ENCODE measurements around the gene GPHA2. TPM values are rescaled to one million over a fixed set of nuclear protein-coding genes. Genes with fewer than 3 reads are reported as not detected.

GPHA2 gene
- total and polyA plus RNA-seq, 10 of the 15 experiments (the other 5 are each of a cell fraction or from before 2014, with no cell fraction given) = not detected

DNA sequence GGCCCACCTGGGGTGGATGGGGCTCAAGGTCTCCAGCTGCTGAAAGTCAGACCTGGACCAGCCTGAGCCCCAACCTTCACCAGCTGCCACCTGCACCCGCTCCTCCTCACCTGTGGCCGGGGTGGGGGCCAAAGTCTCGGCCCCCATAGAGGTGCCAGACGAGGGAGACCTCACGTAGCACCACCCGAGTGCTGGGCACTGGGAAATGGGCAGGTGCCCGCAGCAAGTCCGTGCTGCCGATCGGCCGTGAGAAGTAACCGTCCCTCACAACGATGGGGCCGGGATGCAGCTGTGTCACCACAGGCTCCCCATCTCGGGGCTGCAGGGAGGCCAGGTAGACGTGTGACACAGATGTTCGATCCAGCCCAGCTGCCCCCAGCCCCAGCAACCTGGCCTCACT, 34.9 kb downstream of the GPHA2 start:
- POLR2A ChIA-PET = interaction anchor here (0.5 to 1.9 kb wide), 5 partner anchors 12 to 352 kb away, joined by 3 to 9 read pairs (median 4); no protein-coding TSS in a partner anchor
- TF ChIP-seq ZNF384 (IDR thresholded peaks at IDR 0.05; ENCODE audit: borderline replicate concordance, low read depth, low read length) = no peak
- TF ChIP-seq MXI1 (IDR thresholded peaks at IDR 0.05; ENCODE audit: low read depth, low read length) = no peak
- TF ChIP-seq BCL3 (IDR thresholded peaks at IDR 0.05; ENCODE audit: borderline replicate concordance, insufficient read depth, low read depth, low read length, poor library complexity, severe bottlenecking) = no peak
- no peak for TF ChIP-seq RUNX3 (IDR thresholded peaks at IDR 0.05; ENCODE audit: low read length)
- TF ChIP-seq HDAC2 (IDR thresholded peaks at IDR 0.05) = no peak
- no peak for TF ChIP-seq CEBPB (IDR thresholded peaks at IDR 0.05; ENCODE audit: borderline replicate concordance in 1 of 2, low read depth in 2 of 2, low read length in 2 of 2)
- TF ChIP-seq POU2F2 (IDR thresholded peaks at IDR 0.05; ENCODE audit: borderline replicate concordance, low read depth, low read length) = no peak
- no peak for TF ChIP-seq NR2F1 (conservative IDR thresholded peaks at IDR 0.05)
- TF ChIP-seq SUPT20H (IDR thresholded peaks at IDR 0.05; ENCODE audit: borderline replicate concordance, control insufficient read depth, low read depth, low read length) = no peak
- no peak for TF ChIP-seq REST (IDR thresholded peaks at IDR 0.05; ENCODE audit: low read depth, low read length)
- TF ChIP-seq RFX5 (IDR thresholded peaks at IDR 0.05; ENCODE audit: low read depth, low read length) = no peak
- TF ChIP-seq SP1 (IDR thresholded peaks at IDR 0.05; ENCODE audit: low read depth, low read length) = no peak
- no peak for TF ChIP-seq CHD1 (IDR thresholded peaks at IDR 0.05; ENCODE audit: low read depth, low read length)
- no peak for TF ChIP-seq IKZF1 (conservative IDR thresholded peaks at IDR 0.05)
- TF ChIP-seq TCF7 (IDR thresholded peaks at IDR 0.05; ENCODE audit: borderline replicate concordance) = no peak
- TF ChIP-seq NR2C2 (IDR thresholded peaks at IDR 0.05; ENCODE audit: borderline replicate concordance, control insufficient read depth, insufficient read length, low read depth) = no peak
- no peak for TF ChIP-seq IKZF2 (IDR thresholded peaks at IDR 0.05)
- SMC1A ChIA-PET (ENCODE audit: uncharacterized antibody, unreplicated experiment) = interaction anchor here (1.0 to 4.1 kb wide), 4 partner anchors 12 to 52 kb away, joined by 3 to 18 read pairs (median 4); partner anchors contain the start of gene PPP2R5B

More for the DNA sequence above, 34.9 kb downstream of the GPHA2 start:
- H3K4me3 ChIP-seq = no peak overlapping the region
- H3K27me3 ChIP-seq (replicated peaks in 1 of 2; ENCODE audit: control insufficient read depth in 2 of 2, insufficient read depth in 2 of 2, low read length in 1 of 2) = no peaks in the 10 kb centered on the region
- ATAC-seq (no peak), DNase-seq (ENCODE audit: low read depth, low spot score) (no peak), FAIRE-seq (no peak)
- intact Hi-C loops (cut with micrococcal nuclease; ENCODE audit: unreplicated experiment) = no loop called here
- ChIA-PET RAD21 (ENCODE audit: unreplicated experiment) (interaction anchor here (1.2 to 1.5 kb wide), 2 partner anchors 51 to 53 kb away, joined by 4 to 5 read pairs; no protein-coding TSS in a partner anchor), CTCF (interaction anchor here (0.6 to 30.0 kb wide), 6 partner anchors 12 to 483 kb away, joined by 3 to 1208 read pairs (median 4); partner anchors contain the start of genes CDC42BPG and PPP2R5B)
- no peak overlapping the region for H3K9ac ChIP-seq (ENCODE audit: control insufficient read depth, insufficient read depth, low read length)
- no peaks in the 10 kb centered on the region for H4K20me1 ChIP-seq (ENCODE audit: control insufficient read depth, insufficient read depth)
- peaks cover 9% of the 10 kb centered on the region for H3K4me1 ChIP-seq (ENCODE audit: control insufficient read depth, insufficient read depth, low read length)
- H3K9me3 ChIP-seq (replicated peaks; ENCODE audit: control insufficient read depth, insufficient read depth, low read length) = no peaks in the 10 kb centered on the region
- H3K4me2 ChIP-seq (ENCODE audit: control insufficient read depth, insufficient read depth) = no peak overlapping the region
- peaks cover 0 to 3% of the 10 kb centered on the region in 2 experiments; a peak in 1 of 4 replicates for H3K36me3 ChIP-seq (ENCODE audit: control insufficient read depth in 2 of 2, insufficient read depth in 2 of 2, low read length in 1 of 2)
- no TSS peak for BruUV-seq (replicated peaks)
- no peaks in the 10 kb centered on the region for H3K79me2 ChIP-seq (ENCODE audit: control insufficient read depth, insufficient read depth, low read length)
- in situ Hi-C loops (cut with MboI) = no loop called here
- H3K27ac ChIP-seq (ENCODE audit: control insufficient read depth, insufficient read depth) = no peak overlapping the region
- WGBS (ENCODE audit: insufficient coverage, insufficient replicate concordance, low lambda C conversion rate, missing lambda C conversion rate) = 94% methylated on average over 17 of the region's 17 CpGs
- no peak overlapping the region for H2AFZ ChIP-seq (ENCODE audit: control insufficient read depth, low read depth, low read length)

All from GM12878 (cell line).